Measurements from ENCODE around the gene HDHD2. TPM values are rescaled to one million over a fixed set of nuclear protein-coding genes. Genes with fewer than 3 reads are reported as not detected.
A peak's percentile ranks its signal among the peaks of the same experiment; 100 is the strongest.

Gene HDHD2
- total and polyA plus RNA-seq, 2 of the 13 experiments (the other 11 are each of a cell fraction or from before 2014, with no cell fraction given) = 10.2 to 34.7 TPM

DNA sequence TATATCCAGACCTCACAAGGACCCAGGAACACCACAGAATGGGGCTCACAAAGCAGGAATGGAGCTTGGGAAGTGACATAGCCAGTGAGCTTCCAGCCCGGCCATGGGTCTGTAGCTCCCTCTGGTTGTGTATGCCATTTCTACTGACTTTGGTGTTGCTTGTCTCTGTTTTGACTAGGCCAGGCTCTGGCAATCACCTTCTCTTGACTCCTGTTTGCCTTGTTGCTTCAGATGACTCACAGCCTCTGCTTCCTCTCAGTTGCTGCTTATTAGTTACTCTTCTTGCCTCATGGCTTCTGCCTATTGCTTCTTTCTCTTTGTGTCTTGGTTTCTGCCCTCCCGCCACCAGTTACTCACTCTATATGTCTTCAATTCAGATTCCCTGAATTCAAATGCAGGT is 41.7 kb upstream of the HDHD2 start (continued):
- TF ChIP-seq, protein P1, sequence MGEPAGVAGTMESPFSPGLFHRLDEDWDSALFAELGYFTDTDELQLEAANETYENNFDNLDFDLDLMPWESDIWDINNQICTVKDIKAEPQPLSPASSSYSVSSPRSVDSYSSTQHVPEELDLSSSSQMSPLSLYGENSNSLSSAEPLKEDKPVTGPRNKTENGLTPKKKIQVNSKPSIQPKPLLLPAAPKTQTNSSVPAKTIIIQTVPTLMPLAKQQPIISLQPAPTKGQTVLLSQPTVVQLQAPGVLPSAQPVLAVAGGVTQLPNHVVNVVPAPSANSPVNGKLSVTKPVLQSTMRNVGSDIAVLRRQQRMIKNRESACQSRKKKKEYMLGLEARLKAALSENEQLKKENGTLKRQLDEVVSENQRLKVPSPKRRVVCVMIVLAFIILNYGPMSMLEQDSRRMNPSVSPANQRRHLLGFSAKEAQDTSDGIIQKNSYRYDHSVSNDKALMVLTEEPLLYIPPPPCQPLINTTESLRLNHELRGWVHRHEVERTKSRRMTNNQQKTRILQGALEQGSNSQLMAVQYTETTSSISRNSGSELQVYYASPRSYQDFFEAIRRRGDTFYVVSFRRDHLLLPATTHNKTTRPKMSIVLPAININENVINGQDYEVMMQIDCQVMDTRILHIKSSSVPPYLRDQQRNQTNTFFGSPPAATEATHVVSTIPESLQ (CRISPR knock-in tag; conservative IDR thresholded peaks at IDR 0.05) = no peak
- no peak for TF ChIP-seq ZNF30 (CRISPR knock-in tag; IDR thresholded peaks at IDR 0.05)
- peak; percentile 27; the same call in 1 of the 2 replicates for TF ChIP-seq STAG1 (CRISPR knock-in tag; IDR thresholded peaks at IDR 0.05)

DNA sequence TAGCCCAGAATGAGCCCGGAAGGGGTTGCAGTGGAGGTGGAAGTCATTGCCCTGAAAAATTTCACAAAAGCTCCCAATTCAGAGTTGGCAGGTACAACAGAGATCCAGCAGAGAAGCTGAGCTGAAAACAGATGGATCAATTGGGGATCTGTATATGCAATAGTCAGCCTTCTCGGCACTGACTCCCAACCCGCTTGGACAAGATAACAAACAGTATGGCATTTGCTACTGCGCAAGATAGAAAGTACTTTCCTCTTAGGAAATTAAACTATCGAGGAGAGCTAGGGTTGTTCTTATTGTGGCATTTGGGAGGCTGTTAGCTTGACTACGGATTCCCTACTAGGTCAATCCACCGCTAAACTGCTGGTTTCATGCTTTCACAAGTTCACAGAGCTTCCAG is 37.4 kb upstream of the HDHD2 start:
- no peak overlapping the region for H3K9ac ChIP-seq (ENCODE audit: insufficient read depth, low read depth, low read length)
- H3K79me2 ChIP-seq (ENCODE audit: insufficient read depth, low read length) = no peaks in the 10 kb centered on the region
- 24% methylated on average over 7 of the region's 7 CpGs for WGBS (ENCODE audit: low lambda C conversion rate)
- H3K4me2 ChIP-seq (ENCODE audit: low read depth, low read length) = peak overlapping the region; percentile 42
- ATAC-seq (no peak), FAIRE-seq (no peak), DNase-seq (ENCODE audit: low spot score) (no peak)
- POLR2A ChIA-PET = no interaction called here
- CTCF ChIA-PET (ENCODE audit: low intra/inter-chr PET ratio, low total read pairs) = no interaction called here
- H4K20me1 ChIP-seq (ENCODE audit: insufficient read depth, low read length) = no peaks in the 10 kb centered on the region
- H3K4me1 ChIP-seq (ENCODE audit: insufficient read depth, low read length) = no peaks in the 10 kb centered on the region
- no TSS peak for BruUV-seq (replicated peaks)
- in situ Hi-C loops (cut with HindIII; ENCODE audit: extremely low pct_ligation_motif_present, low pct_unique_long_range_greater_than_20kb) = no loop called here
- intact Hi-C loops (cut with micrococcal nuclease; ENCODE audit: unreplicated experiment) = no loop called here
- H3K36me3 ChIP-seq (replicated peaks in 1 of 2; ENCODE audit: control insufficient read depth in 1 of 2, insufficient read depth in 2 of 2, low read length in 2 of 2) = no peaks in the 10 kb centered on the region
- no peak overlapping the region; a peak in 1 of 6 replicates for H3K4me3 ChIP-seq (replicated peaks in 1 of 3; ENCODE audit: insufficient read depth in 1 of 3, low read depth in 2 of 3, low read length in 3 of 3)
- peak overlapping the region; percentile 67 for H2AFZ ChIP-seq (ENCODE audit: low read length)
- no peak overlapping the region for H3K27ac ChIP-seq (ENCODE audit: extremely low read length, insufficient read depth, low read length)
- H3K27me3 ChIP-seq (ENCODE audit: control insufficient read depth in 1 of 2, insufficient read depth in 2 of 2, low read length in 2 of 2) = peaks cover 0 to 7% of the 10 kb centered on the region in 2 experiments; a peak in 1 of 5 replicates
- peaks cover 14% of the 10 kb centered on the region for H3K9me3 ChIP-seq (ENCODE audit: low read length)
- TF ChIP-seq TAF1 (CRISPR knock-in tag; IDR thresholded peaks at IDR 0.05) (no peak), ZFP90 (CRISPR knock-in tag; IDR thresholded peaks at IDR 0.05; ENCODE audit: borderline replicate concordance) (no peak), ZNF792 (CRISPR knock-in tag; IDR thresholded peaks at IDR 0.05) (no peak), MZF1 (CRISPR knock-in tag; IDR thresholded peaks at IDR 0.05; ENCODE audit: borderline replicate concordance) (no peak), KLF13 (CRISPR knock-in tag; IDR thresholded peaks at IDR 0.05) (no peak), ZNF10 (CRISPR knock-in tag; IDR thresholded peaks at IDR 0.05; ENCODE audit: borderline replicate concordance, low read depth) (no peak), PAWR (CRISPR knock-in tag; IDR thresholded peaks at IDR 0.05; ENCODE audit: borderline replicate concordance) (no peak), ZNF788 (CRISPR knock-in tag; IDR thresholded peaks at IDR 0.05; ENCODE audit: borderline replicate concordance) (no peak), SETDB1 (CRISPR knock-in tag; IDR thresholded peaks at IDR 0.05; ENCODE audit: borderline replicate concordance) (no peak), ZFY (CRISPR knock-in tag; IDR thresholded peaks at IDR 0.05) (no peak)
- TF ChIP-seq, protein P2, sequence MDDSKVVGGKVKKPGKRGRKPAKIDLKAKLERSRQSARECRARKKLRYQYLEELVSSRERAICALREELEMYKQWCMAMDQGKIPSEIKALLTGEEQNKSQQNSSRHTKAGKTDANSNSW (CRISPR knock-in tag; IDR thresholded peaks at IDR 0.05; ENCODE audit: borderline replicate concordance) = no peak
- TF ChIP-seq, protein P3, sequence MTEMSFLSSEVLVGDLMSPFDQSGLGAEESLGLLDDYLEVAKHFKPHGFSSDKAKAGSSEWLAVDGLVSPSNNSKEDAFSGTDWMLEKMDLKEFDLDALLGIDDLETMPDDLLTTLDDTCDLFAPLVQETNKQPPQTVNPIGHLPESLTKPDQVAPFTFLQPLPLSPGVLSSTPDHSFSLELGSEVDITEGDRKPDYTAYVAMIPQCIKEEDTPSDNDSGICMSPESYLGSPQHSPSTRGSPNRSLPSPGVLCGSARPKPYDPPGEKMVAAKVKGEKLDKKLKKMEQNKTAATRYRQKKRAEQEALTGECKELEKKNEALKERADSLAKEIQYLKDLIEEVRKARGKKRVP (CRISPR knock-in tag; IDR thresholded peaks at IDR 0.05) = no peak
- TF ChIP-seq, protein P4, sequence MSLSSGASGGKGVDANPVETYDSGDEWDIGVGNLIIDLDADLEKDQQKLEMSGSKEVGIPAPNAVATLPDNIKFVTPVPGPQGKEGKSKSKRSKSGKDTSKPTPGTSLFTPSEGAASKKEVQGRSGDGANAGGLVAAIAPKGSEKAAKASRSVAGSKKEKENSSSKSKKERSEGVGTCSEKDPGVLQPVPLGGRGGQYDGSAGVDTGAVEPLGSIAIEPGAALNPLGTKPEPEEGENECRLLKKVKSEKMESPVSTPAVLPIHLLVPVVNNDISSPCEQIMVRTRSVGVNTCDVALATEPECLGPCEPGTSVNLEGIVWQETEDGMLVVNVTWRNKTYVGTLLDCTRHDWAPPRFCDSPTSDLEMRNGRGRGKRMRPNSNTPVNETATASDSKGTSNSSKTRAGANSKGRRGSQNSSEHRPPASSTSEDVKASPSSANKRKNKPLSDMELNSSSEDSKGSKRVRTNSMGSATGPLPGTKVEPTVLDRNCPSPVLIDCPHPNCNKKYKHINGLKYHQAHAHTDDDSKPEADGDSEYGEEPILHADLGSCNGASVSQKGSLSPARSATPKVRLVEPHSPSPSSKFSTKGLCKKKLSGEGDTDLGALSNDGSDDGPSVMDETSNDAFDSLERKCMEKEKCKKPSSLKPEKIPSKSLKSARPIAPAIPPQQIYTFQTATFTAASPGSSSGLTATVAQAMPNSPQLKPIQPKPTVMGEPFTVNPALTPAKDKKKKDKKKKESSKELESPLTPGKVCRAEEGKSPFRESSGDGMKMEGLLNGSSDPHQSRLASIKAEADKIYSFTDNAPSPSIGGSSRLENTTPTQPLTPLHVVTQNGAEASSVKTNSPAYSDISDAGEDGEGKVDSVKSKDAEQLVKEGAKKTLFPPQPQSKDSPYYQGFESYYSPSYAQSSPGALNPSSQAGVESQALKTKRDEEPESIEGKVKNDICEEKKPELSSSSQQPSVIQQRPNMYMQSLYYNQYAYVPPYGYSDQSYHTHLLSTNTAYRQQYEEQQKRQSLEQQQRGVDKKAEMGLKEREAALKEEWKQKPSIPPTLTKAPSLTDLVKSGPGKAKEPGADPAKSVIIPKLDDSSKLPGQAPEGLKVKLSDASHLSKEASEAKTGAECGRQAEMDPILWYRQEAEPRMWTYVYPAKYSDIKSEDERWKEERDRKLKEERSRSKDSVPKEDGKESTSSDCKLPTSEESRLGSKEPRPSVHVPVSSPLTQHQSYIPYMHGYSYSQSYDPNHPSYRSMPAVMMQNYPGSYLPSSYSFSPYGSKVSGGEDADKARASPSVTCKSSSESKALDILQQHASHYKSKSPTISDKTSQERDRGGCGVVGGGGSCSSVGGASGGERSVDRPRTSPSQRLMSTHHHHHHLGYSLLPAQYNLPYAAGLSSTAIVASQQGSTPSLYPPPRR (CRISPR knock-in tag; IDR thresholded peaks at IDR 0.05; ENCODE audit: borderline replicate concordance) = no peak
